Neural progenitor cell (in vitro differentiated cells): ENCODE data around the gene C5AR2.

Source experiments
- EZH2 ChIP-seq: fragments of 200-600 bp; sonication (generic); IDR thresholded peaks from 2 replicates; pipeline ENCODE4 v1.6.1; 2017; ENCODE audit warnings: antibody characterized with exemption, mild to moderate bottlenecking, moderate library complexity
- EZH2phosphoT487 ChIP-seq: fragments of 200-600 bp; sonication (generic); IDR thresholded peaks from 2 replicates; pipeline ENCODE4 v1.6.1; 2017; ENCODE audit warnings: antibody characterized with exemption
- TF ChIP-seq, protein P1 (sequence below): fragments of 200-600 bp; sonication (generic); IDR thresholded peaks from 2 replicates; pipeline ENCODE4 v1.5.1; 2017; ENCODE audit warnings: antibody characterized with exemption, mild to moderate bottlenecking

DNA sequence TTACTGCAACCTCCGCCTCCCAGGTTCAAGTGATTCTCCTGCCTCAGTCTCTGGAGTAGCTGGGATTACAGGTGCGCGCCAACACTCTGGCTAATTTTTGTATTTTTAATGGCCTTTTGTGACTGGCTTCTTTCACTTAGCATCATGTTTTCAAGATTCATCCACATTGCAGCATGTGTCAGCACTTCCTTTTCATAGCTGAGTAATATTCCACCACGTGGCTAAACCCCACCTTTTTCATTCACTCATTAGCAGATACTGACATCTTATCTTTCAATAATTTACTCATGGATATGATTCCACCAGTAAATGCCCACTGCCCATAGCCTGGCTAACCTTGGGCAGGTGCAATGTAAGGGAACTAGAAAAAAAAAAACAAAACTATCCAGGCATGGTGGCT is 15.5 kb upstream of the C5AR2 start:
- TF ChIP-seq, protein P1, sequence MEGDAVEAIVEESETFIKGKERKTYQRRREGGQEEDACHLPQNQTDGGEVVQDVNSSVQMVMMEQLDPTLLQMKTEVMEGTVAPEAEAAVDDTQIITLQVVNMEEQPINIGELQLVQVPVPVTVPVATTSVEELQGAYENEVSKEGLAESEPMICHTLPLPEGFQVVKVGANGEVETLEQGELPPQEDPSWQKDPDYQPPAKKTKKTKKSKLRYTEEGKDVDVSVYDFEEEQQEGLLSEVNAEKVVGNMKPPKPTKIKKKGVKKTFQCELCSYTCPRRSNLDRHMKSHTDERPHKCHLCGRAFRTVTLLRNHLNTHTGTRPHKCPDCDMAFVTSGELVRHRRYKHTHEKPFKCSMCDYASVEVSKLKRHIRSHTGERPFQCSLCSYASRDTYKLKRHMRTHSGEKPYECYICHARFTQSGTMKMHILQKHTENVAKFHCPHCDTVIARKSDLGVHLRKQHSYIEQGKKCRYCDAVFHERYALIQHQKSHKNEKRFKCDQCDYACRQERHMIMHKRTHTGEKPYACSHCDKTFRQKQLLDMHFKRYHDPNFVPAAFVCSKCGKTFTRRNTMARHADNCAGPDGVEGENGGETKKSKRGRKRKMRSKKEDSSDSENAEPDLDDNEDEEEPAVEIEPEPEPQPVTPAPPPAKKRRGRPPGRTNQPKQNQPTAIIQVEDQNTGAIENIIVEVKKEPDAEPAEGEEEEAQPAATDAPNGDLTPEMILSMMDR: no peak
- no peak for TF ChIP-seq EZH2
- TF ChIP-seq EZH2phosphoT487: no peak
